Ammon's horn (tissue), 1 donor: ENCODE results near the gene TRIML1.
A peak's percentile ranks its signal among the peaks of the same experiment; 100 is the strongest.
"Not testable (repeated sequence)": the region's sequence is repeated elsewhere in the genome, so short reads cannot be mapped to it uniquely, and the experiment has no call there.

ENCODE experiments used
- DNase-seq: peaks from one replicate; pipeline ENCODE4 v3.0.0-alpha.2; 2016; ENCODE audit warnings: low spot score

TRIML1 gene

GRCh38 chr4:188154668-188155405, 15.6 kb downstream of the TRIML1 start:
- DNase-seq = no peak

GRCh38 chr4:188158336-188158735, 19.1 kb downstream of the TRIML1 start:
- DNase-seq = no peak

GRCh38 chr4:188159513-188160226, 20.4 kb downstream of the TRIML1 start:
- not testable (repeated sequence) for DNase-seq

GRCh38 chr4:188160406-188160805, 21.2 kb downstream of the TRIML1 start:
- DNase-seq = no peak

GRCh38 chr4:188161167-188161566, 21.9 kb downstream of the TRIML1 start:
- DNase-seq = no peak

- DNase-seq = no peak
Observed at GRCh38 chr4:188162698-188163097, 23.5 kb downstream of the TRIML1 start.

- peak; percentile 37 for DNase-seq
Observed at GRCh38 chr4:188168726-188169373, 29.6 kb downstream of the TRIML1 start.

GRCh38 chr4:188171551-188171950, 32.3 kb downstream of the TRIML1 start:
- DNase-seq = no peak

- no peak for DNase-seq
Observed at GRCh38 chr4:188175288-188175687, 36.0 kb downstream of the TRIML1 start.

GRCh38 chr4:188177997-188178675, 38.9 kb downstream of the TRIML1 start:
- no peak for DNase-seq

GRCh38 chr4:188178806-188179205, 39.6 kb downstream of the TRIML1 start:
- no peak for DNase-seq

GRCh38 chr4:188187106-188187505, 47.9 kb downstream of the TRIML1 start:
- DNase-seq = no peak

- DNase-seq = no peak
Observed at GRCh38 chr4:188190461-188190860, 51.2 kb downstream of the TRIML1 start.

GRCh38 chr4:188194421-188194820, 55.2 kb downstream of the TRIML1 start:
- DNase-seq = no peak

- DNase-seq = no peak
Observed at GRCh38 chr4:188195389-188195985, 56.2 kb downstream of the TRIML1 start.

GRCh38 chr4:188196134-188196735, 57.0 kb downstream of the TRIML1 start:
- DNase-seq = no peak
